Activated B cell treated with CpG ODN at 0.5 μM for 24 hours (primary cell): ENCODE data around the gene CDK14. TPM values are rescaled to one million over a fixed set of nuclear protein-coding genes. Genes with fewer than 3 reads are reported as not detected.

Experiments
- ATAC-seq: fragments of 200-7000 bp; cut with Tn5 transposase; one replicate; pipeline ENCODE4 v1.10.0; 2021; ENCODE audit warnings: low read depth, mild to moderate bottlenecking, moderate library complexity
- CTCF ChIA-PET: fragments of 350-600 bp; sonication (Branson Sonifier 250); formaldehyde crosslinking; loops from one replicate; lab custom pipeline; 2021; ENCODE audit warnings: antibody characterized with exemption; lab: Charles Lee
- POLR2A ChIA-PET: fragments of 350-600 bp; sonication (Branson Sonifier 250); formaldehyde crosslinking; loops from one replicate; lab custom pipeline; 2021; ENCODE audit warnings: antibody characterized with exemption; lab: Charles Lee
- DNase-seq: peaks from one replicate; pipeline ENCODE4 v3.0.0; 2022
- H3K27ac Mint-ChIP-seq: one replicate; pipeline ENCODE4 v1.8.0; 2020; ENCODE audit warnings: mixed read lengths
- H3K27me3 Mint-ChIP-seq: one replicate; pipeline ENCODE4 v1.8.0; 2021; ENCODE audit warnings: mixed read lengths
- H3K36me3 Mint-ChIP-seq: one replicate; pipeline ENCODE4 v1.8.0; 2021; ENCODE audit warnings: low read depth, mixed read lengths
- H3K4me1 Mint-ChIP-seq: one replicate; pipeline ENCODE4 v1.8.0; 2021; ENCODE audit warnings: mixed read lengths
- H3K4me3 Mint-ChIP-seq: one replicate; pipeline ENCODE4 v1.8.0; 2020; ENCODE audit warnings: mild to moderate bottlenecking, mixed read lengths
- H3K9me3 Mint-ChIP-seq: one replicate; pipeline ENCODE4 v1.8.0; 2020; ENCODE audit warnings: mixed read lengths
- CTCF ChIP-seq: fragments of 200-600 bp; IDR thresholded peaks from one replicate; pipeline ENCODE4 v1.8.0; 2022; ENCODE audit warnings: antibody characterized with exemption, mild to moderate bottlenecking
- intact Hi-C: fragments of 100-400 bp; cut with micrococcal nuclease; formaldehyde crosslinking; loops from one replicate; pipeline ENCODE4 v1.15.1; 2024
- total RNA-seq: library from RNA; stranded (reverse); gene quantifications from 2 replicates; pipeline ENCODE4 v1.2.3, GENCODE V29; 2022

Gene CDK14
- total RNA-seq, 1 donor from 2014 or later: 140 TPM

GRCh38 chr7:90607196-90607595, 11.1 kb downstream of the CDK14 start:
- intact Hi-C loops: no loop called here
- no peak overlapping the region for H3K27ac Mint-ChIP-seq
- H3K27me3 Mint-ChIP-seq: no peaks in the 10 kb centered on the region
- no peak for TF ChIP-seq CTCF
- CTCF ChIA-PET: interaction anchor here (1.1 to 1.9 kb wide), 2 partner anchors 11 to 21 kb away, joined by 4 to 9 read pairs; partner anchors contain the start of gene CDK14
- POLR2A ChIA-PET: interaction anchor here (0.9 kb wide), 1 partner anchor 9 kb away, joined by 3 read pairs; no protein-coding TSS in a partner anchor
- H3K4me1 Mint-ChIP-seq: peaks cover 43% of the 10 kb centered on the region
- DNase-seq (no peak), ATAC-seq (no peak)
- no peak overlapping the region for H3K4me3 Mint-ChIP-seq
- no peaks in the 10 kb centered on the region for H3K9me3 Mint-ChIP-seq
- no peaks in the 10 kb centered on the region for H3K36me3 Mint-ChIP-seq

DNA sequence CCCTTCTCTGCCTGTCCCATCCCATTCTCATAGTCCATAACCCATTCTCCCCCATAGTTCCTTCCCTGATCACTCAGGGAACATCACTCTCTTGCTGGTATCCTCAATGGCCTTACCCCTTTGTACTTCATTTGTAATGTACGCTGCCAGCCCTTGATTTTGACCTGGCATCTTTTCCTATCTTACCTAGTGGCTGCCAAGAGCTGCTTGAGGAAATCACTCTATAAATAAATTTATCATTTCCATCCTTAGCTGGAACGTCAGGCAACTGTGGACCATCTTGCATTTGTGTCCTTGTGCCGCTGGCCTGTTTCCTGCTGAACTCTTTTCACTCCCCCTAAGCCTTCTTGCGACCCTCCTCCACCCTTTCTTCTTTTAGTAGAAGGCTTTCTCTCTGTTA, 14.0 kb downstream of the CDK14 start:
- POLR2A ChIA-PET: no interaction called here
- peaks cover 2% of the 10 kb centered on the region for H3K36me3 Mint-ChIP-seq

GRCh38 chr7:90611115-90611514, 15.0 kb downstream of the CDK14 start:
- TF ChIP-seq CTCF: no peak
- intact Hi-C loops: no loop called here
- H3K4me1 Mint-ChIP-seq: peaks cover 41% of the 10 kb centered on the region
- no peak for ATAC-seq
- no peaks in the 10 kb centered on the region for H3K9me3 Mint-ChIP-seq
- H3K36me3 Mint-ChIP-seq: peaks cover 2% of the 10 kb centered on the region
- ChIA-PET CTCF (no interaction called here), POLR2A (interaction anchor here (1.0 kb wide), 1 partner anchor 14 kb away, joined by 3 read pairs; no protein-coding TSS in a partner anchor)
- no peaks in the 10 kb centered on the region for H3K27me3 Mint-ChIP-seq
- DNase-seq: no peak
- H3K27ac Mint-ChIP-seq: peak overlapping the region; percentile 7
- H3K4me3 Mint-ChIP-seq: no peak overlapping the region

More for the DNA sequence above, 14.0 kb downstream of the CDK14 start:
- intact Hi-C loops: no loop called here
- Mint-ChIP-seq H3K9me3 (no peaks in the 10 kb centered on the region), H3K27ac (no peak overlapping the region), H3K4me3 (no peak overlapping the region), H3K4me1 (peaks cover 42% of the 10 kb centered on the region), H3K27me3 (no peaks in the 10 kb centered on the region)
- TF ChIP-seq CTCF: no peak
- ATAC-seq (no peak), DNase-seq (no peak)
- CTCF ChIA-PET: no interaction called here

DNA sequence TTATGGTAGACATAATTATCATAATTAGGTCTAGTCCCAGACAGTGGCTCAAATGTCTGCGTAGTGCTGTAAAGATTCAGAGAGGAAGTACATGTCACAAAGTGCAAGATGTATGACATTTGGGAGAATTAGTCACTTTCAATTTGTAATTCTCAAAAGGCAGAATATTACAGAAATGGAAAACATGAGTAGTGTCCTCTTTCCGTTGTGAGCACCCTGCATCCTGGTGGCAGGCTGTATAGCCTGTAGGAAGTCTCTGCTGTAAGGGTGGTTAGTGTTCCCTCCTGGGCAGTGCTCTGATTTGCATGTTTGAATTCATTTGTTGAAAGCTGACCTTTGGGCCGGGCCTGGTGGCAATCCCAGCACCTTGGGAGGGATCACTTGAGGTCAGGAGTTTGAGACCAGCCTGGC, 17.0 kb downstream of the CDK14 start:
- CTCF ChIA-PET: interaction anchor here (0.9 kb wide), 1 partner anchor 16 kb away, joined by 4 read pairs; no protein-coding TSS in a partner anchor
- TF ChIP-seq CTCF: no peak
- POLR2A ChIA-PET: interaction anchor here (0.7 to 1.6 kb wide), 3 partner anchors 17 to 97 kb away, joined by 5 to 9 read pairs (median 7); partner anchors contain the start of gene CDK14
- intact Hi-C loops: loop anchor here (1.0 to 2.0 kb wide), 3 partner anchors 13 to 17 kb away; partner anchors contain the start of gene CDK14
- H3K4me1 Mint-ChIP-seq: peaks cover 47% of the 10 kb centered on the region
- DNase-seq (no peak), ATAC-seq (peak; percentile 90)
- no peaks in the 10 kb centered on the region for H3K9me3 Mint-ChIP-seq
- peak overlapping the region; percentile 71 for H3K4me3 Mint-ChIP-seq
- peak overlapping the region; percentile 91 for H3K27ac Mint-ChIP-seq
- peaks cover 2% of the 10 kb centered on the region for H3K36me3 Mint-ChIP-seq
- H3K27me3 Mint-ChIP-seq: no peaks in the 10 kb centered on the region

- H3K9me3 Mint-ChIP-seq: no peaks in the 10 kb centered on the region
- intact Hi-C loops: loop anchor here (5.0 kb wide), 1 partner anchor 40 kb away; no protein-coding TSS in a partner anchor
- ChIA-PET CTCF (no interaction called here), POLR2A (no interaction called here)
- no peak for TF ChIP-seq CTCF
- ATAC-seq: no peak
- peaks cover 45% of the 10 kb centered on the region for H3K4me1 Mint-ChIP-seq
- no peak overlapping the region for H3K4me3 Mint-ChIP-seq
- H3K27me3 Mint-ChIP-seq: no peaks in the 10 kb centered on the region
- no peak overlapping the region for H3K27ac Mint-ChIP-seq
- peaks cover 5% of the 10 kb centered on the region for H3K36me3 Mint-ChIP-seq
- DNase-seq: no peak
These were observed 21.3 kb downstream of the CDK14 start for GRCh38 chr7:90617442-90617841.
